WTC11 (cell line): Measurements from ENCODE around the gene TESK2. TPM values are rescaled to one million over a fixed set of nuclear protein-coding genes. Genes with fewer than 3 reads are reported as not detected.
"Not testable (repeated sequence)": the region's sequence is repeated elsewhere in the genome, so short reads cannot be mapped to it uniquely, and the experiment has no call there.

Experiments used
- ATAC-seq: fragments of 200-7000 bp; cut with Tn5 transposase; 2 replicates; pipeline ENCODE4 v1.10.0; 2021; ENCODE audit warnings: mild to moderate bottlenecking, moderate library complexity
- CTCF ChIA-PET: fragments of 300-600 bp; sonication (Branson Sonifier 250); formaldehyde crosslinking; loops from one replicate; lab custom pipeline; 2021; ENCODE audit warnings: antibody characterized with exemption; lab: Charles Lee
- POLR2A ChIA-PET: fragments of 350-600 bp; sonication (Branson Sonifier 250); formaldehyde crosslinking; loops from one replicate; lab custom pipeline; 2021; ENCODE audit warnings: antibody characterized with exemption; lab: Charles Lee
- DNase-seq: peaks from one replicate; pipeline ENCODE4 v3.0.0; 2021; ENCODE audit warnings: low spot score
- H3K27ac Mint-ChIP-seq: 2 replicates; pipeline ENCODE4 v1.8.0; 2021; ENCODE audit warnings: mixed read lengths
- H3K27me3 Mint-ChIP-seq: 2 replicates; pipeline ENCODE4 v1.8.0; 2021; ENCODE audit warnings: low read depth, mild to moderate bottlenecking, moderate library complexity, mixed read lengths
- H3K36me3 Mint-ChIP-seq: 2 replicates; pipeline ENCODE4 v1.8.0; 2021; ENCODE audit warnings: mixed read lengths
- H3K4me1 Mint-ChIP-seq: 2 replicates; pipeline ENCODE4 v1.8.0; 2022; ENCODE audit warnings: mixed read lengths
- H3K4me3 Mint-ChIP-seq: 2 replicates; pipeline ENCODE4 v1.8.0; 2021; ENCODE audit warnings: mild to moderate bottlenecking, moderate library complexity, mixed read lengths
- H3K9me3 Mint-ChIP-seq: 2 replicates; pipeline ENCODE4 v1.8.0; 2021; ENCODE audit warnings: mixed read lengths
- ATF1 ChIP-seq: sonication (generic); formaldehyde crosslinking; IDR thresholded peaks from 2 replicates; pipeline ENCODE4 v1.8.1; 2023; ENCODE audit warnings: mild to moderate bottlenecking, moderate library complexity, missing genetic modification reagents
- CBFB ChIP-seq: sonication (generic); formaldehyde crosslinking; IDR thresholded peaks from 2 replicates; pipeline ENCODE4 v1.8.1; 2022; ENCODE audit warnings: mild to moderate bottlenecking, low read depth, missing genetic modification reagents
- CREB1 ChIP-seq: sonication (generic); formaldehyde crosslinking; IDR thresholded peaks from 2 replicates; pipeline ENCODE4 v1.8.0; 2023; ENCODE audit warnings: mild to moderate bottlenecking, missing genetic modification reagents
- FOXK1 ChIP-seq: sonication (generic); formaldehyde crosslinking; IDR thresholded peaks from 2 replicates; pipeline ENCODE4 v1.8.0; 2022; ENCODE audit warnings: mild to moderate bottlenecking, moderate library complexity, missing genetic modification reagents
- FOXP1 ChIP-seq: sonication (generic); formaldehyde crosslinking; IDR thresholded peaks from 2 replicates; pipeline ENCODE4 v1.8.0; 2022; ENCODE audit warnings: missing genetic modification reagents, mild to moderate bottlenecking, moderate library complexity, borderline replicate concordance
- JAZF1 ChIP-seq: fragments of 250-450 bp; sonication (Bioruptor Pico); IDR thresholded peaks from 2 replicates; pipeline ENCODE4 v1.9.0; 2021; ENCODE audit warnings: moderate library complexity, mild to moderate bottlenecking, inconsistent platforms
- NR2C2 ChIP-seq: sonication (generic); formaldehyde crosslinking; IDR thresholded peaks from 2 replicates; pipeline ENCODE4 v1.8.0; 2022; ENCODE audit warnings: mild to moderate bottlenecking, missing genetic modification reagents
- NR3C1 ChIP-seq: sonication (generic); formaldehyde crosslinking; conservative IDR thresholded peaks from 2 replicates; pipeline ENCODE4 v1.8.1; 2023; ENCODE audit warnings: low read depth, mild to moderate bottlenecking, missing genetic modification reagents
- SMAD4 ChIP-seq: sonication (generic); formaldehyde crosslinking; IDR thresholded peaks from 2 replicates; pipeline ENCODE4 v1.8.0; 2022; ENCODE audit warnings: mild to moderate bottlenecking, missing genetic modification reagents
- TCF7 ChIP-seq: sonication (generic); formaldehyde crosslinking; IDR thresholded peaks from 2 replicates; pipeline ENCODE4 v1.8.0; 2022; ENCODE audit warnings: mild to moderate bottlenecking, low read depth, missing genetic modification reagents, moderate library complexity
- TEAD1 ChIP-seq: sonication (generic); formaldehyde crosslinking; IDR thresholded peaks from 2 replicates; pipeline ENCODE4 v1.8.0; 2022; ENCODE audit warnings: mild to moderate bottlenecking, missing genetic modification reagents
- ZNF121 ChIP-seq: sonication (generic); formaldehyde crosslinking; IDR thresholded peaks from 2 replicates; pipeline ENCODE4 v1.8.0; 2023; ENCODE audit warnings: missing genetic modification reagents
- ZNF317 ChIP-seq: sonication (generic); formaldehyde crosslinking; IDR thresholded peaks from 2 replicates; pipeline ENCODE4 v1.8.1; 2023; ENCODE audit warnings: low read depth, mild to moderate bottlenecking, moderate library complexity, missing genetic modification reagents, borderline replicate concordance
- ZNF671 ChIP-seq: fragments of 250-450 bp; sonication (Bioruptor Pico); IDR thresholded peaks from 2 replicates; pipeline ENCODE4 v1.8.0; 2021; ENCODE audit warnings: mild to moderate bottlenecking
- total RNA-seq: library from RNA; stranded (reverse); gene quantifications from 3 replicates; pipeline ENCODE4 v1.2.3, GENCODE V29; 2021
- TF ChIP-seq, protein P1 (sequence below): sonication (generic); formaldehyde crosslinking; IDR thresholded peaks from 2 replicates; pipeline ENCODE4 v1.8.0; 2023; ENCODE audit warnings: mild to moderate bottlenecking, missing genetic modification reagents
- TF ChIP-seq, protein P2 (sequence below): fragments of 250-450 bp; sonication (Bioruptor Pico); IDR thresholded peaks from 2 replicates; pipeline ENCODE4 v1.9.0; 2021; ENCODE audit warnings: mild to moderate bottlenecking
- TF ChIP-seq, protein P3 (sequence below): sonication (generic); formaldehyde crosslinking; IDR thresholded peaks from 2 replicates; pipeline ENCODE4 v1.8.1; 2023; ENCODE audit warnings: mild to moderate bottlenecking, missing genetic modification reagents
- TF ChIP-seq, protein P4 (sequence below): sonication (generic); formaldehyde crosslinking; IDR thresholded peaks from 2 replicates; pipeline ENCODE4 v1.8.1; 2023; ENCODE audit warnings: mild to moderate bottlenecking, missing genetic modification reagents, moderate library complexity
- TF ChIP-seq, protein P5 (sequence below): sonication (generic); formaldehyde crosslinking; IDR thresholded peaks from 2 replicates; pipeline ENCODE4 v1.8.0; 2022; ENCODE audit warnings: mild to moderate bottlenecking, missing genetic modification reagents

Gene TESK2
- total RNA-seq, 1 experiment from 2014 or later = 13.3 TPM

DNA sequence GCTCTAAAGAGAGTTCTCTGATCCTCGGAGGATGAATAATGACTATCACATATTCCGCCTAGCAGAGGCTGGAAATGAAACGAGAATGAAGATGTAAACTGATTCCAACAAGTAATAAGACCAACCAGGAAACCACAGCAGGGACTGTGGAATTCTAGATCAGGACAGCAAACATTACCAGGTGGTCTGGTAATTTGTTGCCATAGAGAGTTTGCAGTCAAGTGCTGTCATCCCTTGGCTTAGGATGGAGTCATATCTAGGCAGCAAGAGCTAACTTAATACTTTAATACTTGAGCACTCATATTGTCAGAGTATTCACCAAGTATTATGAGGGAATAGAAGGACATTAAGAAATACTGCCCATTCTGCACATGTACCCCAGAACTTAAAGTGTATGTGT lies 105.7 kb downstream of the TESK2 start (continued):
- no peak for TF ChIP-seq TCF7 (CRISPR knock-in tag)

DNA sequence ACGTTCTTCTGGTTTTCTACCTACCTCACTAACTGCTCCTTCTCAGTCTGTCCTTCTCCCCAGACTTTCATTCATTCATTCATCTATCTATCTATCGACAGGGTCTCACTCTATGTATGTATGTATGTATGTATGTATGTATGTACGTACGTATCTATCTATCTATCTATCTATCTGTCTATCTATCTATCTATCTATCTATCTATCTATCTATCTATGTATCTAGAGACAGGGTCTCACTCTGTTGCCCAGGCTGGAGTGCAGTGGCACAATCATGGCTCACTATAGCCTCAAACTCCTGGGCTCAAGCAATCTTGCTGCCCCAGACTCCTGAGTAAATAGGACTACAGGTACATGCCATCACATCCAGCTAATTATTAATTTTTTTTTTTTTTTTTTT lies 106.8 kb downstream of the TESK2 start:
- ChIA-PET CTCF (interaction anchor here (1.6 kb wide), 1 partner anchor 109 kb away, joined by 3 read pairs; no protein-coding TSS in a partner anchor), POLR2A (interaction anchor here (0.6 kb wide), 1 partner anchor 239 kb away, joined by 3 read pairs; no protein-coding TSS in a partner anchor)
- H3K4me3 Mint-ChIP-seq, H3K4me1 Mint-ChIP-seq, DNase-seq, H3K9me3 Mint-ChIP-seq, H3K36me3 Mint-ChIP-seq, ATAC-seq, H3K27ac Mint-ChIP-seq, H3K27me3 Mint-ChIP-seq: not testable (repeated sequence)

DNA sequence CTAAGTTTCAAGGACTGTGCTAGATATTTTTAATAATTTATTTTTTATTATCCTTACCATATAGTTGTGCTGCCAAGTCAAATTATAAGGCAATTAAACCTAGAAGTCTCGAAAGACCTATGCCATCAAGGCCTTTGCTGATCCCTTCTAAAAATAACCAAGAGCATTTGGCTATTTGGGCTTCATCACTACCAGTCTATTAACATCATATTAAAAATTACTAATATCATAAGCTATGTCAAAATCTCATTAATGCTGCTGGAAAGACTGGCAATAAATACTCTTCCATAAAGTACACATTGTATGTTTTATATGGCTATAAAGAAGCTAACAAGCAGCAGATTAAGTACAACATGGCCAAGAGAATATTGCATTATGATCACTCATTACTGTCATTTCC lies 107.8 kb downstream of the TESK2 start:
- no peak for ATAC-seq

More for the DNA sequence above, 107.8 kb downstream of the TESK2 start:
- no peaks in the 10 kb centered on the region for H3K36me3 Mint-ChIP-seq
- TF ChIP-seq CREB1 (no peak), NR3C1 (CRISPR knock-in tag) (no peak), NR2C2 (no peak), TEAD1 (CRISPR knock-in tag) (no peak), CBFB (CRISPR knock-in tag) (no peak), SMAD4 (CRISPR knock-in tag) (no peak), ATF1 (CRISPR knock-in tag) (no peak), FOXP1 (CRISPR knock-in tag) (no peak), ZNF317 (CRISPR knock-in tag) (no peak), JAZF1 (CRISPR knock-in tag) (no peak), ZNF121 (CRISPR knock-in tag) (no peak), FOXK1 (CRISPR knock-in tag) (no peak), ZNF671 (CRISPR knock-in tag) (no peak)
- TF ChIP-seq, protein P1, sequence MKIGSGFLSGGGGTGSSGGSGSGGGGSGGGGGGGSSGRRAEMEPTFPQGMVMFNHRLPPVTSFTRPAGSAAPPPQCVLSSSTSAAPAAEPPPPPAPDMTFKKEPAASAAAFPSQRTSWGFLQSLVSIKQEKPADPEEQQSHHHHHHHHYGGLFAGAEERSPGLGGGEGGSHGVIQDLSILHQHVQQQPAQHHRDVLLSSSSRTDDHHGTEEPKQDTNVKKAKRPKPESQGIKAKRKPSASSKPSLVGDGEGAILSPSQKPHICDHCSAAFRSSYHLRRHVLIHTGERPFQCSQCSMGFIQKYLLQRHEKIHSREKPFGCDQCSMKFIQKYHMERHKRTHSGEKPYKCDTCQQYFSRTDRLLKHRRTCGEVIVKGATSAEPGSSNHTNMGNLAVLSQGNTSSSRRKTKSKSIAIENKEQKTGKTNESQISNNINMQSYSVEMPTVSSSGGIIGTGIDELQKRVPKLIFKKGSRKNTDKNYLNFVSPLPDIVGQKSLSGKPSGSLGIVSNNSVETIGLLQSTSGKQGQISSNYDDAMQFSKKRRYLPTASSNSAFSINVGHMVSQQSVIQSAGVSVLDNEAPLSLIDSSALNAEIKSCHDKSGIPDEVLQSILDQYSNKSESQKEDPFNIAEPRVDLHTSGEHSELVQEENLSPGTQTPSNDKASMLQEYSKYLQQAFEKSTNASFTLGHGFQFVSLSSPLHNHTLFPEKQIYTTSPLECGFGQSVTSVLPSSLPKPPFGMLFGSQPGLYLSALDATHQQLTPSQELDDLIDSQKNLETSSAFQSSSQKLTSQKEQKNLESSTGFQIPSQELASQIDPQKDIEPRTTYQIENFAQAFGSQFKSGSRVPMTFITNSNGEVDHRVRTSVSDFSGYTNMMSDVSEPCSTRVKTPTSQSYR (CRISPR knock-in tag) = no peak
- TF ChIP-seq, protein P2, sequence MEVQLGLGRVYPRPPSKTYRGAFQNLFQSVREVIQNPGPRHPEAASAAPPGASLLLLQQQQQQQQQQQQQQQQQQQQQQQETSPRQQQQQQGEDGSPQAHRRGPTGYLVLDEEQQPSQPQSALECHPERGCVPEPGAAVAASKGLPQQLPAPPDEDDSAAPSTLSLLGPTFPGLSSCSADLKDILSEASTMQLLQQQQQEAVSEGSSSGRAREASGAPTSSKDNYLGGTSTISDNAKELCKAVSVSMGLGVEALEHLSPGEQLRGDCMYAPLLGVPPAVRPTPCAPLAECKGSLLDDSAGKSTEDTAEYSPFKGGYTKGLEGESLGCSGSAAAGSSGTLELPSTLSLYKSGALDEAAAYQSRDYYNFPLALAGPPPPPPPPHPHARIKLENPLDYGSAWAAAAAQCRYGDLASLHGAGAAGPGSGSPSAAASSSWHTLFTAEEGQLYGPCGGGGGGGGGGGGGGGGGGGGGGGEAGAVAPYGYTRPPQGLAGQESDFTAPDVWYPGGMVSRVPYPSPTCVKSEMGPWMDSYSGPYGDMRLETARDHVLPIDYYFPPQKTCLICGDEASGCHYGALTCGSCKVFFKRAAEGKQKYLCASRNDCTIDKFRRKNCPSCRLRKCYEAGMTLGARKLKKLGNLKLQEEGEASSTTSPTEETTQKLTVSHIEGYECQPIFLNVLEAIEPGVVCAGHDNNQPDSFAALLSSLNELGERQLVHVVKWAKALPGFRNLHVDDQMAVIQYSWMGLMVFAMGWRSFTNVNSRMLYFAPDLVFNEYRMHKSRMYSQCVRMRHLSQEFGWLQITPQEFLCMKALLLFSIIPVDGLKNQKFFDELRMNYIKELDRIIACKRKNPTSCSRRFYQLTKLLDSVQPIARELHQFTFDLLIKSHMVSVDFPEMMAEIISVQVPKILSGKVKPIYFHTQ (CRISPR knock-in tag) = no peak
- TF ChIP-seq, protein P3, sequence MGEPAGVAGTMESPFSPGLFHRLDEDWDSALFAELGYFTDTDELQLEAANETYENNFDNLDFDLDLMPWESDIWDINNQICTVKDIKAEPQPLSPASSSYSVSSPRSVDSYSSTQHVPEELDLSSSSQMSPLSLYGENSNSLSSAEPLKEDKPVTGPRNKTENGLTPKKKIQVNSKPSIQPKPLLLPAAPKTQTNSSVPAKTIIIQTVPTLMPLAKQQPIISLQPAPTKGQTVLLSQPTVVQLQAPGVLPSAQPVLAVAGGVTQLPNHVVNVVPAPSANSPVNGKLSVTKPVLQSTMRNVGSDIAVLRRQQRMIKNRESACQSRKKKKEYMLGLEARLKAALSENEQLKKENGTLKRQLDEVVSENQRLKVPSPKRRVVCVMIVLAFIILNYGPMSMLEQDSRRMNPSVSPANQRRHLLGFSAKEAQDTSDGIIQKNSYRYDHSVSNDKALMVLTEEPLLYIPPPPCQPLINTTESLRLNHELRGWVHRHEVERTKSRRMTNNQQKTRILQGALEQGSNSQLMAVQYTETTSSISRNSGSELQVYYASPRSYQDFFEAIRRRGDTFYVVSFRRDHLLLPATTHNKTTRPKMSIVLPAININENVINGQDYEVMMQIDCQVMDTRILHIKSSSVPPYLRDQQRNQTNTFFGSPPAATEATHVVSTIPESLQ = no peak
- TF ChIP-seq, protein P4, sequence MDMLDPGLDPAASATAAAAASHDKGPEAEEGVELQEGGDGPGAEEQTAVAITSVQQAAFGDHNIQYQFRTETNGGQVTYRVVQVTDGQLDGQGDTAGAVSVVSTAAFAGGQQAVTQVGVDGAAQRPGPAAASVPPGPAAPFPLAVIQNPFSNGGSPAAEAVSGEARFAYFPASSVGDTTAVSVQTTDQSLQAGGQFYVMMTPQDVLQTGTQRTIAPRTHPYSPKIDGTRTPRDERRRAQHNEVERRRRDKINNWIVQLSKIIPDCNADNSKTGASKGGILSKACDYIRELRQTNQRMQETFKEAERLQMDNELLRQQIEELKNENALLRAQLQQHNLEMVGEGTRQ = no peak
- TF ChIP-seq, protein P5, sequence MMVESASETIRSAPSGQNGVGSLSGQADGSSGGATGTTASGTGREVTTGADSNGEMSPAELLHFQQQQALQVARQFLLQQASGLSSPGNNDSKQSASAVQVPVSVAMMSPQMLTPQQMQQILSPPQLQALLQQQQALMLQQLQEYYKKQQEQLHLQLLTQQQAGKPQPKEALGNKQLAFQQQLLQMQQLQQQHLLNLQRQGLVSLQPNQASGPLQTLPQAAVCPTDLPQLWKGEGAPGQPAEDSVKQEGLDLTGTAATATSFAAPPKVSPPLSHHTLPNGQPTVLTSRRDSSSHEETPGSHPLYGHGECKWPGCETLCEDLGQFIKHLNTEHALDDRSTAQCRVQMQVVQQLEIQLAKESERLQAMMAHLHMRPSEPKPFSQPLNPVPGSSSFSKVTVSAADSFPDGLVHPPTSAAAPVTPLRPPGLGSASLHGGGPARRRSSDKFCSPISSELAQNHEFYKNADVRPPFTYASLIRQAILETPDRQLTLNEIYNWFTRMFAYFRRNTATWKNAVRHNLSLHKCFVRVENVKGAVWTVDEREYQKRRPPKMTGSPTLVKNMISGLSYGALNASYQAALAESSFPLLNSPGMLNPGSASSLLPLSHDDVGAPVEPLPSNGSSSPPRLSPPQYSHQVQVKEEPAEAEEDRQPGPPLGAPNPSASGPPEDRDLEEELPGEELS (CRISPR knock-in tag) = no peak
- DNase-seq = no peak
- no peak overlapping the region for H3K4me3 Mint-ChIP-seq
- ChIA-PET CTCF (no interaction called here), POLR2A (no interaction called here)
- no peaks in the 10 kb centered on the region for H3K4me1 Mint-ChIP-seq
- no peaks in the 10 kb centered on the region for H3K27me3 Mint-ChIP-seq
- H3K9me3 Mint-ChIP-seq = 0 out of 2 replicates have a peak, but pooled peaks cover 2% of the 10 kb centered on the region
- no peak overlapping the region for H3K27ac Mint-ChIP-seq
